Endometrial microvascular endothelial cells (primary cell): ENCODE measurements around the gene SHMT1. TPM values are rescaled to one million over a fixed set of nuclear protein-coding genes. Genes with fewer than 3 reads are reported as not detected.
"Not testable (repeated sequence)": the region's sequence is repeated elsewhere in the genome, so short reads cannot be mapped to it uniquely, and the experiment has no call there.

ENCODE experiments used
- in situ Hi-C: cut with HindIII; loops from 2 replicates; pipeline ENCODE4 v1.10.0; 2017; ENCODE audit warnings: low sequenced_read_pairs, low pct_unique_long_range_greater_than_20kb; ENCODE audit errors: inconsistent ontology term
- total RNA-seq: library from RNA; depleted of rRNA; stranded (reverse); fragments of >200 nt; gene quantifications from one replicate; pipeline ENCODE4 v1.2.3, GENCODE V29; 2015; ENCODE audit errors: inconsistent ontology term

The SHMT1 gene
- 30.4 TPM for total RNA-seq

DNA sequence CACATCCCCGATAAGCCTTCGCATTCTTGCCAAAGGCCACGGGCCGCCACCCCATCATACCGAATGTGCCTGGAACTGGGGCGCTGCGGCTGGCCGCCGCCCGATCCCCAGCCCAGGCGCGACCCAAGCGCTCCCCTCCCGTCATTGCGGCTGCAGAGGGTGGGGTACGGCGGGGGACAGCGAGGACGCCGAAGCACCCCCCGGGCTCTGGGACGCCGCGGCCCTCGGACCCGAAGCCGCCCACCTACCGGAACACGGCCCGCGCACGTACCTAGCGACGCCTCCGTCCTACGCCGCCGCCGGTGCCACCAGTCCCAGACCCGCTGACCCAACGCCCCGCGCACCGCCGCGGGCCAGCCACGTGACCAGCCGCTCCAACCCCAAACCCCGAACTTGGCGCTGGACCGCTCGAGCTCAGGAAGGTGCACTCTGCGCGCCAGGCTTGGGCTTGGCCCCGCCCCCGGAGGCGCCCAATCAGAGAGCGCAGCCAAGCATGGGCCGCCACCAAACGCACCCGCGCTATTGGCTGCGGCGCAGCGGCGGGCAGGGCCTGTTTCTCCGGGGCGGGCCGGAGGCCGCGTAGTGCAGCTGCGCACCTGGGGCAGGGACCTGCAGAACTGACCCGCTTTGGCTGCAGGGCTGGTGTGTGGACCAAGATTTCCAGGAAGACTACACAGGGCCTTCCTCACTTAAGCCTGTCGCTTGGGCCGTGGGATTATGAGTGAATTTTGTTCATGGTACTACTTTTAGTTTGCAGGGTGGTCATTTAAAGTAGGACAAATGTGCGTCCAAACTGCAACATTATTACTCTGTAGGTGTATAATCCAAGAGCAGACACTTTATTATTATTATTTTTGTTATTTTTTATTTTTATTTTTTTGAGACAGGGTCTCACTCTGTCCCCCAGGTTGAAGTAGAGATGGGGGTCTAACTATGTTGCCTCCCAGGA is at the start of gene SHMT1:
Gene SHMT1, minus strand, starts transcription at position 450 of the 949 bp plus-strand sequence. CDS start 7,569 bp downstream, outside the sequence.
- in situ Hi-C loops, result no loop called here

DNA sequence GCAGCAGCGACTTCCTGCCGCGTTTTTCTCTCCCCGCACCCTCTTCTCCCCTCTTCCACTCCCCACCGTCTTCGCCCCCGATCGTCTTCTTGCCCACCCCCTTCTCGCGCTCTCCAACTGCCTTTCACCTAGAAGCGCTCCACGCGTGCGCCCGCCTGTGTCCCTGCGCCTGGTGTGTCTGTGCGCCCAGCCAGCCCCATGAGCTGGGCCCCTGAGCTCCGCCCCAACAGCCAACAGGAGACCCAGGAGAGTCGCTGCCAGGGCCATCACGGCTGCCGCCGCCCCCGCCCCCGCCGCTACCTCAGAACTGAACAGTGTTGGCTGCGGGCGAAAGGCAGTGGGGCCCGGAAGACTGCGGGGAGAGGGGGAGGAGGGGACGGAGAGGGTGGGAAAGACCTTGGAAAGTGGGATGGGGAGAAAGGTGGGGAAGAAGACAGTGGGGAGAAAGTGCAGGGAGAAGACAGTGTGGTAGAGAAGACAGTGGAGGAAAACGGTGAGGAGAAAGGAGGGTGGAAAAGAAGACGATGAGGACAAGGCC is 48.7 kb upstream of the SHMT1 start:
- in situ Hi-C loops, result not testable (repeated sequence)

DNA sequence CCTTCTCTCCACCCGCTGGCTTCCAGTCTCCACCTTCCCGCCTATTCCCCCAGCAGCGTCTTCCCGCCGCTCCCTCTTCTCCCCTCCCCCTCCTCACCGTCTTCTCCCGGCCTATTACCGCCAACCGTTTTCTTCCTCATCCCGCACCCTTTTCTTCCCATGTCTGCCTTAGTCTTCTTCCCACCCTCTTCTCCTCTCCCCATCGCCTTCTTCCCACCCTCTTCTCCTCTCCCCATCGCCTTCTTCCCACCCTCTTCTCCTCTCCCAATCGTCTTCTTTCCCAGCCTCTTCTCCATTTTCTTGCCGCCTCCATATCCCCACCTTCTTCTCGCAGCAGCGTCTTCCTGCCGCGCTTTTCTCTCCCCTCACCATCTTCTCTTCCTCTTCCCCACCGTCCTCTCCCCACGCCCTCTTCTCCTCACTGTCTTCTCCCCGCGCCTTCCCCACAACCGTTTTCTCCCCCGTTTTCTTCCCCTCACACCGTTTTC is 48.1 kb upstream of the SHMT1 start:
- in situ Hi-C loops, result not testable (repeated sequence)

DNA sequence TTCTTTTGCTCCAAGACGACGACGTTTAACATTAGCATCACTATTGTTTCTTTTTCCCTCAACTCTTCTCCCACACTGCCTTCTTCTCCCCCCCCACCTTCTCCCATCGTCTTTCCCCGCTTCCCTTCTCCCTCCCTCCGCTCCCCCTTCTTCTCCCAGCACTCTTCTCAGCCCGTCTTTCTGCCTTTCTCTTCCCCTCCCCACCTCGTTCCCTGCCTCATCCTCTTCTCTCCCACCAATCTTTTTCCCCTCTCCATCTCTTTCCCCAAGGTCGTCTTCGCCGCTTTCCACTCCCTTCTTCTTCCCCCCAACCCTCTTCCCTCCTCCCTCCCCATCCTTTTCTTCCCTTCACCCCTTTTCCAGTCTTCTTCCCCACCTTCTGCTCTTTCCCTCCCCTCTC is 47.4 kb upstream of the SHMT1 start:
- in situ Hi-C loops, result not testable (repeated sequence)

DNA sequence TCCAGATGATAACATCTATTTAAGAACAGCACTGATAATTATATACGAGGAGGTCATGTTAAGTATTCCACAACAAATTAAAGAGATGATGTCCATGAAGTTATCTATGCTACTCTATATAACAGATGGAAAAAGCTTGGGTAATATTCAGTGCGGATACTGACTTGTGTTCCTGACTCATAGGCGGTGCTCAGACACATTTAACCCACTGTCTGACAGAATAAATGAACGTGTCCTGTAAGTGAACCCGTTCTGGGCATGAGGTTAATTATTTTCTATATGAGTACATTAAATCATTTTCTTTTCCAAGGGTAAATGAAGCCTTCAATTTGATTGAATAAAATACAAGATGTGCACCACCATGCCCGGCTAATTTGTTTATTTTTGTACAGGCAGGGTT is 46.0 kb upstream of the SHMT1 start:
- in situ Hi-C loops, result not testable (repeated sequence)

DNA sequence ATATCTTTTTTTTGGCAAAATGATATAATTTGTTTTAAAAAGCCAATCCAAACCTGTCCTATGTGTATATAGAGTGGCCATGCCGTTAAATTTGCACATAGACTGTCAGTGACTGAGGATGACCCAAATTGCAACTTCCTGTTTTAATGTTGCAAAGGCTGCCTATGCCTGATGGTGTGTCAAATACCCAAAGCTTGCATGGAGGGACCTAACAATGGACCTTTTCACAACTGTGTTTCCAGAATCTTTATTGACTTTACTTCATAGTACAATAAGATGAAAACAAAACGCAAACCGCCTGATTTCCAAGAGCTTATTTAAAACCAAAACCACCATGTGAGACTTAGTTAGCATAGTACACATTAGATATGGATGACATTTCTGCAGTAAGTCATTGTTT is 45.6 kb upstream of the SHMT1 start:
- in situ Hi-C loops, result not testable (repeated sequence)

DNA sequence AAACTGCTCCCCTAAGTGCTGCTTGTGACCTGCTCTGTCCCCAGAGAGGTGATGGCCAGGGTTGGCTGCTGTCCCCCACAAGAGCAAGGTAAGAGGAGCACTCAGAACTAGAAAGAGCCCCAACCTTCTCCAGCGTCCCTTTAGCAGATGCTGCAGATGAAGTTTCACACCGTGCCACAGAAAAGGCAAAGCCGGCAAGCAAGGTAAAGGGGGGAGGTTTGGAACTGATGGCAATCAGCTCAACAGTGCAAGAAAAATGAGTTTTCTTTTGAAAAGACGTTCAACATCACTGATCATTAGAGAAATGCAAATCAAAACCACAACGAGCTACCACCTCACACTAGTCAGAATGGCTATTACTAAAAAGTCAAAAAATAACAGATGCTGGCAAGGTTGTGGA is 40.3 kb upstream of the SHMT1 start:
- in situ Hi-C loops, result not testable (repeated sequence)

DNA sequence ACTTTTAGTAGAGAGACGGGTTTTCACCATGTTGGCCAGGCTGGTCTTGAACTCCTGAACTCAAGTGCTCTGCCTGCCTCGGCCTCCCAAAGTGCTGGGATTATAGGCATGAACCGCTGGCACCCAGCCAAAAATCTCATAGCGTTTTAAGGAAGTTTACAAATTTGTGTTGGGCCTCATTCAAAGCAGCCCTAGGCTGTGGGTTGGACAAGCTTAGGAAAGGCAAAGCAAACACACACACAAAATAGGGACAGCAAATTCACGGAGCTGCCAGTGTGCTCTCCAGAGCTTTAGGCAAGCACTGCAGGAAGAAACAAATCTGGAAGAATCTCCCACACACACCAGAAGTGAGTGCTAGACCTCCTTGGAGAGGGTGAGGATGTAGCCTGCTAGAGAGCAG is 39.8 kb upstream of the SHMT1 start:
- in situ Hi-C loops, result not testable (repeated sequence)

DNA sequence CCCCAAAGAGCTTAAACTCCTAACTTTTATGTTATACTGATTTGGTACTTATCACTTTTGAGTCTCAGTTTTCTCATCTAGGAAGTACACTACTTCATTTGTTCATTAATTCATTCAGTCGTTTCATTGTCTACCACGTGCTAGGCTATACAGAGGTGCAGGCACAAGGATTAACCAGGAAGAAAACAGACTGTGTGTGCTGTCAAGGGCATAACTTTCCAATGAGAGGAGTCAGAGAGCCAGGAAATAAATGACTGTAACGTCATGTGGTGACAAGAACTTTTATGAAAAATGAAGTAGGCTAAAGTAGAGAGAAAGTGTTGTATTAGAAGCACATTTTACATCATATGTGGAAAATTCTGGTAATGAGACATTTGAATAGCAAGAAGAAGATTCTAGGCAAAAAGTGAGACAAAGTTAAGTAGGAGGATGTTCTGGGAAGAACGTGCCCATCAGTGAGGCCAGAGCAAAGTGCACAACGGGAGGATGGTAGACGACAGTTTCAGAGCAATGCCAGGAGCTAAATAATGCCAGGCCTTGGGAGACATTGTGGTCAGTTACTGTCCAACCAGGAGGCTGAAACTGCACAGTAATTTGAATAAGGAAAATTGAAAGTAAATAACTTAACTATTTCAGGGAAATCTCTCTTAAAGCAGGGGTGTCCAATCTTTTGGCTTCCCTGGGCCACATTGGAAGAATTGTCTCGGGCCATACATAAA is 38.7 kb upstream of the SHMT1 start:
- in situ Hi-C loops, result not testable (repeated sequence)

DNA sequence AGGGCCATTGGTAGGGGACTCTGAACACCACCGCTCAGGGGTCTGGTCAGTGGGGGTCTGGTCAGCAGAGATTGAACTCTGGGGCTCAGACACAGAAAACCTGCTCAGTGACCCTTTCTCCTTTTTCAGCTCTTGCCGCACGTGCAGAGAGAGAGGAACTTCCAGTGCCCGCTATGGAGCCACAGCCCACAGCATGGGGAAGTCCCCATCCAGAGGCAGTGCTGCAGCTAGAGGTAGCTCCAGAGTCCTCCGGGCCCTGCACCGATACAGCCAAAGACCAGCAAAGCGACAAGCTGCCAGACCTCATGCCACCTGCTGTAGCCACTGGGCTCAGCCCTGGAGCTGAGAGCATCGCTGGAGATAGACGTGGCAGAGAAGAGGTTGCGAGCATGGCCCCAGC is 25.4 kb upstream of the SHMT1 start:
- in situ Hi-C loops, result not testable (repeated sequence)

DNA sequence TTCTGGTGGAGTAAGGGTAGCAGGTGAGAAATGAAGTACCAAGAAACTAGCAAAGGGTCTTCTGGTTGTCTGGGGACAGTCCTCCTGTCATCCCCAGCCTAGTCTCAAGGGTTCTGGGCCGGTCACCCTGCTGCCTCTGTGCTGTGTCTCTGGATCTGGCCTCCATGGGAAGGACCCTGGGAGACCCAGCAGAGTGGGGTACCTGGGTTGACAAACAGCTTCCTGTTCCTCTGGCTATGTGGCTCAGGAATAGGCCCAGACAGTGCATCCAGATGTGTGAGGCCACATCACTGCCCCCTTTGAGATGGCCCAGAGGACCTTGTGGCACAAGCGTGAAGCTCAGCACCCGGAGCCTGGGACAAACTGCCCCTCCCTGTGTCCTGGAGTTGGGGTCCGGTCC is 24.9 kb upstream of the SHMT1 start:
- in situ Hi-C loops, result not testable (repeated sequence)

DNA sequence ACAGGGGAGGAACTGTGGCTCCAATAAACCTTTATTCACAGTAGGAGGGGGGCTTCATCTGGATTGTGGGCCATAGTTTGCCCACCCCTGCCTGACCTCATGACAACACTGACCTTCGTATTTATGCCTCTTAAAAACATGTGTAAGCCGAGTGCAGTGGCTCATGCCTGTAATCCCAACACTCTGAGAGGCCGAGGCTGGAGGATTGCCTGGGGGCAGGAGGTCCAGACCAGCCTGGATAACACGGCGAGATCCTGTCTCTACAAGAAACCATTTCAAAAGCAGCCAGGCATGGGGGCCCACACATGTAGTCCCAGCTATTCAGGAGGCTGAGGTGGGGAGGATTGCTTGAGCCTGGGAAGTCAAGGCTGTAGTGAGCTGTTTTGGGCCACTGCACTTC is 24.2 kb upstream of the SHMT1 start:
- in situ Hi-C loops, result not testable (repeated sequence)

DNA sequence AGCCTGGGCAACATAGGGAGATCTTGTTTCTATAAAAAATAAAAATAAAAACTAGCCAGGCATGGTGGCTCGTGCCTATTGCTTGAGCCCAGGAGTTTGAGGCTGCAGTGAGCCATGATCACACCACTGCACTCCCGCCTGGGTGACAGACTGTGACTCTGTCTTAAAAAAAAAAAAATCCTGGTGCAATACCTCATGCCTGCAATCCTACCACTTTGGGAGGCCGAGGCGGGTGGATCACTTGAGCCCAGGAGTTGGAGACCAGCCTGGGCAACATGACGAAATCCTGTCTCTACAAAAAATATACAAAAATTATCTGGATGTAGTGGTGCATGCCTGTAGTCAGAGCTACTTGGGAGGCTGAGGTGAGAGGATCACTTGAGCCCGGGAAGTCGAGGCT is 20.9 kb upstream of the SHMT1 start:
- in situ Hi-C loops, result not testable (repeated sequence)

DNA sequence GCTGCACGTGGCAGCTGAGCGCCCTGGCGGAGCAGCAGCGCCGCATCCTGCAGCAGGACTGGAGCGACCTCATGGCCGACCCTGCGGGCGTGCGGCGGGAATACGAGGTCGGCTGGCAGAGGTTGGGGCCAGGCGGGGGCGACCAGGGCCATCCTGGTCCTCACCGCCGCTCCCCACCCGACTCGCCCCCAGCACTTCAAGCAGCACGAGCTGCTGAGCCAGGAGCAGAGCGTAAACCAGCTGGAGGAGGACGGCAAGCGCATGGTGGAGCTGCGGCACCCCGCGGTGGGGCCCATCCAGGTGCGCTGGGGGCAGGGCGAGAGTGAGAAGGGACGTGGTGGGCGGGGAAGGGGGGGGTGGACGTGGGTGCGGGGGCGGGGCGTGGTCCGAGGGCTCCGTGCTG is 19.7 kb upstream of the SHMT1 start:
- in situ Hi-C loops, result not testable (repeated sequence)

DNA sequence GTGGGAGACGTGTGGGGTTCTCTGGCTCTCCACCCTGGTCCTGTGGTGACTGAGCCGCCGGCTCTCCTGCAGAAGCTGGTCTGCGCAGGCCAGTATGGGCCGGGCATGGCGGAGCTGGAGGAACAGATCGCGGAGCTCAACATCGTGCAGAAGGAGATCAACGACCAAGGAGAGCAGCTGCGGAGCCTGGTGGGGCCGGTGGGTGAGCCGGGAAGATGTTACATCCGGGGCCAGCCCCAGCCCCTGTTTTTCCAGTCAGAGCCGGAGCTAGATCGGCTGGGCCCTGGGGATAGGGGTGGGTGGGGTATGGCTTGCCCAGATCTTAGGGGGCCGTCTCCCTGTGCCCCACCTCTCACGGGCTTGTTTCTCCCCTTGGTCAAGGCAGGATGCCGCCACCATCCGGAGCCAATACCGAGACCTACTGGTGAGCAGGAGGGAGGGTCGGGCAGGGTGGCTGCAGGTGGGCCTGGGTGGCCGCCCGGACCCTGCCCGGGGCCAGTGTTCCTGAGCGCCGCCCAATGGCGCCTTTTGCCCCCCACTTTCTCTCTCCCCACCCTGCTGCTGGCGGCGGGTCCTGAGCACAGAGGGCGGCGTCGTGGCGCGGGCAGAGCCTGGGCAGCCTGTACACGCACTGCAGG is 19.2 kb upstream of the SHMT1 start:
- in situ Hi-C loops, result no loop called here

DNA sequence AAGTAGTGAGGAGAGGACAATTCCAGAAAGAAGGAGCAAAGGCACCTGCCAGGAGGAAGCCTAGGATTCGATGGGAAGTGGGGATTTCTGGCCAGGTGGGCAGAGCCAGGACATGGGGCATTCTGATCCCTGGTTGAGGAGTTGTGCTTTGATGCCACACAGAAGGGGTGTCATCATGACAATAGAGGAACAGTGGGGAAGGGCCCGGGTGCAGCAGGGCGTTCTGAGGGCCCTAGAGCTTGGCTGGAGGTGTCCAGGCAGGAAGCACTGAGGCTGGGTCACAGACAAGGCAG is 18.5 kb upstream of the SHMT1 start:
- in situ Hi-C loops, result no loop called here

DNA sequence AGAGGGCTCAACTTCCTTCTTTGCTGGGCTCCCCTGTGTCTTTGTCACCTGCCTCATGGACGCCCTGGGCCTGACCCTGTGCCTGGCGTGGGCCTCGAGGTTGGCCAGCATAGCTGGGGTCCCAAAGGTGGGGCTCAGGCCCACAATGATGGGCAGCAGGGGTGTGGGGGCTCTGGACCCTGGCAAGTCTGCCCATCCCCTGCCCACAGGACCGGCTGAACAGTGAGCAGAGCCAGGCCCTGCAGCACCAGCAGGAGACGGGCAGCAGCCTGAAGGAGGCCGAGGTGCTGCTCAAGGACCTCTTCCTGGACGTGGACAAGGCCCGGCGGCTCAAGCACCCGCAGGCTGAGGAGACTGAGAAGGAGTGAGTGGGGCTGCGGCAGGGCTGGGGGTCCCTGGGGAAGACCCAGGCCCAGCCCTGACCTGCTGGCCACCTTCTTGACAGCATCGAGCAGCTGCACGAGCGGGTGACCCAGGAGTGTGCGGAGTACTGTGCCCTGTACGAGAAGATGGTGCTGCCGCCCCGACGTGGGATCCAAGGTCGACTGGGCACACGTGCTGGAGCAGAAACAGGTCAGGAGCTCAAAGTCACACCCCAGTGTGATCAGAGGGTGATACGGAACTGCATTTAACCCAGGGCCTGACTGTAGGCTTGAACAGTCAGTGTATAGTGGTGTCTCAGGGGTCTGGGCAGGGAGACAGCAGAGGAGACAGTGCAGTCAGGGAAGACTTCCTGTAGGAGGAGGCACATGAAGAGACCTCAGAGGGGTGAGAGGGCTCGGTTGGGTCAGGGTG is 18.0 kb upstream of the SHMT1 start:
- in situ Hi-C loops, result no loop called here

DNA sequence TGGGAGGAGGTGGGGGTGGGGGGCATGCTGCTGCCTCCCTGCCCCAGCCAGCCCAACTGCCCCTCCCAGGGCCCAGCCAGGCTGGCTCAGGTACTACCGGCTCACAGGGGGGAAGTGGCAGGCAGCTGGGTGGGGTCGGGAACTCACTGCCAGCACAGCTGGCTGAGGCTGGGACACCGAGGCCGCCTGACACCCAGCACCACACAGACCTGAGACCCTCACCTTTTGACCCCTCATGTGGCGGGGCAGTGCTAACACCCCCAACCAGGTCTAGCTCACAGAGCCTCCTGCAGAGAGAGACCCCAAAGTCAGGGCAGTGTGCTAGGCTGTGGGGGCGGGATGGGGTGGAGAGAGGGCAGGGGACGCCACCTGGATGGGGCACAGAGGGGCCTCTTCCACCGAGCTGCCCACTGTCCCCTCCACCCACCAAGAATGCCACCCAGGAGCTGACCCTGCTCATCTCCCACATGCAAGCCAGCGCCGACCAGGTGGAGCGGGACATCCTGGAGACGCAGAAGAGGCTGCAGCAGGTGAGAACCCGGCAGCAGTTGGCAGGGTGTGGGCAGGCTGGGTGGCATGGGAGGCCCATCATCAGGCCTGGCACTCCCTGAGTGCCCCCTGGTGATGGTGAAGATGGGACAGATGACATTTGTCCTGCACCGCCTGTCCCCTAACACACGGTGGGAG is 17.3 kb upstream of the SHMT1 start:
- in situ Hi-C loops, result no loop called here
